ENCODE results near the gene RAB28.

GRCh38 chr4:13455411-13455810 is 28.7 kb downstream of the RAB28 start:
- TF ChIP-seq CTCF (IDR thresholded peaks at IDR 0.05) (no peak), POLR2A (IDR thresholded peaks at IDR 0.05) (no peak)

Measured in uterus (tissue), 2 donors.